IPS-18a (cell line): ENCODE measurements around the gene ACRBP.

Experiments used
- H3K27ac ChIP-seq: one replicate; pipeline ENCODE4 v1.5.1; 2013; ENCODE audit warnings: low read length
- H3K27me3 ChIP-seq: one replicate; pipeline ENCODE4 v1.6.1; 2013; ENCODE audit warnings: mild to moderate bottlenecking, low read length; ENCODE audit not compliant: control insufficient read depth, insufficient read depth
- H3K36me3 ChIP-seq: one replicate; pipeline ENCODE4 v1.6.1; 2013; ENCODE audit warnings: low read depth, low read length; ENCODE audit not compliant: control insufficient read depth
- H3K4me1 ChIP-seq: one replicate; pipeline ENCODE4 v1.6.1; 2013; ENCODE audit warnings: low read depth, low read length; ENCODE audit not compliant: control insufficient read depth
- H3K4me3 ChIP-seq: one replicate; pipeline ENCODE4 v1.5.1; 2013; ENCODE audit warnings: low read length
- H3K9ac ChIP-seq: one replicate; pipeline ENCODE4 v1.6.1; 2013; ENCODE audit warnings: mild to moderate bottlenecking, low read length, moderate library complexity
- H3K9me3 ChIP-seq: one replicate; pipeline ENCODE4 v1.6.1; 2013; ENCODE audit warnings: low read depth, low read length; ENCODE audit not compliant: control insufficient read depth

ACRBP gene

GRCh38 chr12:6644903-6645302 lies 2.3 kb downstream of the ACRBP start:
- H3K27me3 ChIP-seq, result peaks cover 14% of the 10 kb centered on the region
- H3K9me3 ChIP-seq, result no peaks in the 10 kb centered on the region
- no peak overlapping the region for H3K4me3 ChIP-seq
- no peaks in the 10 kb centered on the region for H3K36me3 ChIP-seq
- H3K4me1 ChIP-seq, result peaks cover 3% of the 10 kb centered on the region
- H3K27ac ChIP-seq, result no peak overlapping the region
- no peak overlapping the region for H3K9ac ChIP-seq

GRCh38 chr12:6644257-6644596 lies 3.0 kb downstream of the ACRBP start:
- Histone ChIP-seq H3K9me3 (no peaks in the 10 kb centered on the region), H3K27me3 (peaks cover 14% of the 10 kb centered on the region), H3K36me3 (no peaks in the 10 kb centered on the region), H3K9ac (no peak overlapping the region), H3K4me3 (no peak overlapping the region), H3K4me1 (peaks cover 3% of the 10 kb centered on the region), H3K27ac (no peak overlapping the region)

DNA sequence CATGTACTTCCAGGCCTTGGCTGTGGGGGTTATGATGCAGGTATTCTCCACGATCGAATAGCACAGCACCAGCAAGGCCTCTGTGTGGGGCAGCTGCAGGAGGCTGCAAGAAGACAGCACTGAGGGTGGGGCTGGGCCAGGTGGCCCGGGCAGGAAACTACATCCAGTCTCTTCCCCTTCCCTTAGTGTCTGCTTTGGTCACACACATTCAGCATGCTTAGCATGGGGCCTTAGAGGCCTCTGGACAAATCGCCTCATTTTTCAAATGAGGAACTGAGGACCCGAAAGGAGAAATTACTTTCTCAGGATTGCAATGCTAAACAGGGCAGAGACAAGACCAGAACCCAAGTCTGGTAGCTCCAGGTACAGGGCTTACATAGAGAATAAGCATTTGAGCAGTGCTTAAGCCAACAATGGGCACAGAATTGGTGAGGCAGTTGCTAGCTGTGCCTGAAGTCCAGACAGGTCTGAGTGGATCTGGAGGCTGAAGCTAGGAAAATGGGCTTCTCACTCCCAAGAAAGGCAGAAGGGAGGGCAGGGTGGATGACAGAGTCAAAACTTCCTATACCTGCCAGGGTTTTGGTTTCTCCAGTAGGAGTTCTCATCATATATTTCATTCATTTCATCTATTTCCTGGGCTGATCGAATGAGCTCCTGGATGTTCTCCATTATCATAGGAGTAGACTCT lies 3.5 kb downstream of the ACRBP start:
- Histone ChIP-seq H3K27ac (no peak overlapping the region), H3K4me1 (peaks cover 3% of the 10 kb centered on the region), H3K9ac (no peak overlapping the region), H3K4me3 (no peak overlapping the region), H3K27me3 (peaks cover 14% of the 10 kb centered on the region), H3K9me3 (no peaks in the 10 kb centered on the region), H3K36me3 (no peaks in the 10 kb centered on the region)

- Histone ChIP-seq H3K9me3 (no peaks in the 10 kb centered on the region), H3K27ac (no peak overlapping the region), H3K36me3 (no peaks in the 10 kb centered on the region), H3K4me1 (no peaks in the 10 kb centered on the region), H3K4me3 (no peak overlapping the region), H3K9ac (no peak overlapping the region), H3K27me3 (peaks cover 6% of the 10 kb centered on the region)
Measured at GRCh38 chr12:6641131-6641530, 6.1 kb downstream of the ACRBP start.

- no peak overlapping the region for H3K4me3 ChIP-seq
- no peaks in the 10 kb centered on the region for H3K4me1 ChIP-seq
Measured at GRCh38 chr12:6640497-6640896, 6.7 kb downstream of the ACRBP start.

DNA sequence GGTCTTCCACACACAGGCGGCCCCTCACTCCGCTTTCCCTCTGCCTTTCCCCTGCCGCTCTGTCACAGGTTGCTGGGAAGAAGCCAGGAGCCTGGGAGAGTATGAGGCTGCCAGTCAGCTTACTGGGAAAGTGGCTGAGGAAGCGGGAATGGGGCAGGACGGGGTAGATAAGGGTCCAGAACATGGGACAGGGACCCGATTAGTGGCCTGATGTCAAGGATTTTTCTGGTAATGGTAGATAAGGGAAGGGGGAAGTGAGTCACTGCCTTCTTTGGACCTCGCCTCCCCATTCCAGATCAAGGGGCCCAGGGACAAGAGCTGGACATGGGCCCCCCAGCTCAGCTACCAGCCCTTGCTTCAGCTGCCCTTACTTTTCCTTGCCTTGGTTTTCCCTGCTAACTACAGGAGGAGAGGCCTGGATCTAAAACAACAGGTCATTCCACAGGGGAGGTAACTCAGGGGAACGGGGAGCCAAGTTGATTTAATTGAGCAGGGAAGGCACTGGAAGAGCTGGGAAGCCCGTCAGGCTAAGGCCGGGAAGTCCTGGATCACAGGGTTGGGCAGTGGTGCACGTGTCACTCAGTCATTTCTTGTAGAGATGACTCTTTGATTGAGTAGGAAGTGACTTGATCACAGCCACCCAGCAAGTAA lies 8.0 kb downstream of the ACRBP start:
- Histone ChIP-seq H3K9ac (no peak overlapping the region), H3K4me1 (no peaks in the 10 kb centered on the region), H3K27ac (no peak overlapping the region), H3K36me3 (no peaks in the 10 kb centered on the region), H3K4me3 (no peak overlapping the region), H3K9me3 (no peaks in the 10 kb centered on the region), H3K27me3 (peaks cover 6% of the 10 kb centered on the region)

More at GRCh38 chr12:6640497-6640896, 6.7 kb downstream of the ACRBP start:
- Histone ChIP-seq H3K36me3 (no peaks in the 10 kb centered on the region), H3K9ac (no peak overlapping the region), H3K9me3 (no peaks in the 10 kb centered on the region), H3K27me3 (peaks cover 6% of the 10 kb centered on the region), H3K27ac (no peak overlapping the region)

DNA sequence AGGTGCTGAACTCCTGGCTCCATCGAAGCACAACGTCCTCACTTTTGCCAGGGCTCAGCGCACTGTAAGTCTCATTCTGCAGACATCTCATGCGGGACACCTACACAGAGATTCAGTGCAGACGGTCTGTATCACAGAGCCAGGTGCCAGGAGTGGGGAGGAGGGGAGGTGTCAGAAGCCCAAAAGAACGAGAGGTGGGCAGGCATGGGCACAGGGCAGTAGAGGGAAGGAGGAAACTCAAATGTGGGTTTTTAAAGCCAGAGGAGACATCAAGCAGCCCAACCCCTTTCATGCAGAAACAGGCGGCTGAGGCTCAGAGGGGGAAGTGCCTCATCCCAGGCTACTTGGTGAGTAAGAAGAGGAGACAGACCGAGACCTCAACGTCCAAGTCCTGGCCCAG lies 8.9 kb downstream of the ACRBP start:
- no peaks in the 10 kb centered on the region for H3K4me1 ChIP-seq
- peaks cover 6% of the 10 kb centered on the region for H3K27me3 ChIP-seq
- no peaks in the 10 kb centered on the region for H3K9me3 ChIP-seq
- H3K9ac ChIP-seq, result no peak overlapping the region
- no peak overlapping the region for H3K27ac ChIP-seq
- H3K4me3 ChIP-seq, result no peak overlapping the region
- no peaks in the 10 kb centered on the region for H3K36me3 ChIP-seq

DNA sequence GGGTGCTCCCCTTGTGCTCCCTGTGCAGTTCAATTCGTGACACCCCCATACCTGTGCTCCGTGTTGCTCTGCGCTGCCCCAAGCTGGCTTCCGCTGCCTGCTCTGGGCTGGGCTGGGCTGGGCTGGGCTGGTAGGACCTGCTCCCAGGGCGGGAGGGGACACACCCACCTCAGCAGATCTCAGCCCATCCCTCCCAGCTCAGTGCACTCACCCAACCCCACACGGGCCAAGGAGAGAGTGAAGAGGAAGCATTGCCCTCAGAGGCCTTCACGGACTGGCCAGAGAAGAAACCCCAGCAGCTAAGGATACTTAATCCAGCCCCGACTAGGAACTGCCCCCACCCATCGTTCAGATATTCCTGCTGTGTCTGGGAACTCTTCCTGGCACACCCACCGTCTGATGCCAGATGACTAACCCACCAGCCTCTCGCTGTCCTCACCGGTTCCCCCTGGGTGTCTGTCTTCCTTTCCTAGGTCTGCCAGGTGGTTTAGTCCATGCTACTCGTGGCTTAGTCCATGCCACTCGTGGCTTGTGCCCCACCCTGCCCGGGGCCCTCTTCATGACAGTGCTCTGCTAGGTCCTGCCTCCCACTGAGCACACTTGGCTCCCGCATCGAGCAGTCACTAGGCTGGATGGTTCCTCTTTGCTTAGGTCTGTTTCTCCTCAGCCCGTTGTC lies 11.2 kb downstream of the ACRBP start, which contains the start of gene LPAR5:
LPAR5 (minus strand) TSS at position 104 of the 676 bp plus-strand sequence. CDS start 14,711 bp downstream, outside the sequence.
- Histone ChIP-seq H3K4me3 (no peak within 1 kb of the TSS), H3K9me3 (no peaks in the 10 kb centered on the region), H3K36me3 (no peaks in the 10 kb centered on the region), H3K27me3 (no peaks in the 10 kb centered on the region), H3K27ac (no peak within 1 kb of the TSS), H3K9ac (no peak within 1 kb of the TSS), H3K4me1 (no peaks in the 10 kb centered on the region)

DNA sequence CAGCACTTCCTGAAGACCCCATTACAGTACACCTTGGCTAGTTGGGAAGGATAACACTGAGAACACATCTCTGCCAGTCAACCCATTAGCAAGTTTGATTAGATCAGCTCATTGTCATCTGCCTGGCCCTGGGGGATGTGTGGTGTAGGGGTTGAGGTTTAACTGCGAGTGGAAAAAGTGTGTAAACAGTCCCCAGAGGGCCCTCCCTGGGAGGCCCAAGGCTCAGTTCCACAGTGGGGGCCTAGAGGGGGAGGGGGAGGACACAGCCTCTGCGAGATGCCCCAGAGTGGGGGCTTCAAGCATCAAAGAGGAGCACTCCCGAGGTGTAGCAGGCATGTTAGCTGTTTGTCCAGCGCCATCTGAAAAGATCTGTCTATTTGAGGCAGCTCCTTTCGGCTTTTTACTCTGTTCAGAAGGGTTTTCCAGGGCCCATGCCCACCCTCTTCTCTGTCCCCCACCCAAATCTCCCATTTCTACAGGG lies 11.8 kb downstream of the ACRBP start:
- Histone ChIP-seq H3K4me3 (no peak overlapping the region), H3K27me3 (no peaks in the 10 kb centered on the region), H3K36me3 (no peaks in the 10 kb centered on the region), H3K4me1 (no peaks in the 10 kb centered on the region), H3K9ac (no peak overlapping the region), H3K9me3 (no peaks in the 10 kb centered on the region), H3K27ac (no peak overlapping the region)

DNA sequence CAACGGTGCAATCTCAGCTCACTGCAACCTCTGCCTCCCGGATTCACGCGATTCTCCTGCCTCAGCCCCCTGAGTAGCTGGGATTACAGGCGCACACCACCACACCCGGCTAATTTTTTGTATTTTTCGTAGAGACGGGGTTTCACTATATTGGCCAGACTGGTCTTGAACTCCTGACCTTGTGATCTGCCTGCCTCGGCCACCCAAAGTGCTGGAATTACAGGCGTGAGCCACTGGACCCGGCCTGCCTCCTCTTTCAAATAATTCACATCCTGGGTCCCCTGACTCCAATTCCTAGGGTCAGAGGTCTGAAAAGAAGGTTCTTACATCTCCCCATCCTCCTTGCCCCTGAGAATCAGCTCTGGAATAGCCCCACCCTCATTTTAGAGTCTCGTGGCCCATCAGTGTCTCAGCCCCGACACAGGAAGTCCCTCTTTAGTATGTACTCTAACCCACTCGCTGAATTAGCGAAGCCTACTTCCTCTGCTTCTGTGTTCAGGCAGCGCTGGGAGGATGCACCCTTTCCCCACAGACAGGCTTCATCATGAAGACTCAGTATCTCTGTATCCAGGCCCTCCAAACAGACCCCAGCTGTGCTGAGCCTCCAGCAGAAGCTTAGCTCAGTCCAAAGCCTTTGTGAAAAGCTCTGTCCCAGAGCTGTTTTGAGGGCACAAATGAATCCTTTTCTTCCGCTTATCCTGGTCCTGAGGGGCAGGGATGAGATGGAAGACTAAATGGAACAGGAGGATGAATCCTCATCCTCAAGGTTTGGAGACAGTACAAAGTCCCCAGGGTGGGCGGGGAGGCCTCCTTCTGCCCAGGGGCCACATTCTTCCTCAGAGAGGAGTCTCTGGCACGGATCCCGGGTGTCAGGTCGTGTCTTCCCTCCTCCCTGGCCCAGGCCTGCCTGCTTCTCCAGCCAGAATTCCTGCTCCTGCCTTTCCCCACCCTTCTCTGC lies 14.9 kb downstream of the ACRBP start:
- H3K9ac ChIP-seq, result no peak overlapping the region
- no peaks in the 10 kb centered on the region for H3K9me3 ChIP-seq
- H3K27ac ChIP-seq, result no peak overlapping the region
- H3K4me3 ChIP-seq, result no peak overlapping the region
- H3K27me3 ChIP-seq, result no peaks in the 10 kb centered on the region
- no peaks in the 10 kb centered on the region for H3K36me3 ChIP-seq
- no peaks in the 10 kb centered on the region for H3K4me1 ChIP-seq

GRCh38 chr12:6631549-6631961 lies 15.7 kb downstream of the ACRBP start:
- no peak overlapping the region for H3K27ac ChIP-seq
- no peak overlapping the region for H3K4me3 ChIP-seq
- no peaks in the 10 kb centered on the region for H3K36me3 ChIP-seq
- no peak overlapping the region for H3K9ac ChIP-seq
- H3K9me3 ChIP-seq, result no peaks in the 10 kb centered on the region
- H3K4me1 ChIP-seq, result no peaks in the 10 kb centered on the region
- no peaks in the 10 kb centered on the region for H3K27me3 ChIP-seq
